Measurements from ENCODE around the gene SERTAD3.

DNA sequence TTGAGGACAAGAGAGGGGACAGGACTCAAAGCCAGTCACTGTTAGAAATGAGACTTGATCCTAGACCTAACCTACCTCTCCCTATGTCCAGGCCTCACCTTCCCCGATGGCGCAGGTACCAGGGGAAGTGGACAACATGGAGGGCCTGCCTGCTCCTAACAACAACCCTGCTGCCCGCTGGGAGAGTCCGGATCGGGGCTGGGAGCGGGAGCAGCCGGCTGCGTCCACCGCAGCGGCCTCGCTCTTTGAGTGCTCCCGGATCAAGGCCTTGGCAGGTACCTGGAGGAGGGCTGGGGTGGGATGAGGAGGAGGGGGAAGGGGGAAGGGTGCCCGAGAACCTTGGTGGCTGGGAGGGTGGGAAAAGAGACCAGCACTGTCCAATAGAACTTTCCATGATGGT lies 28.4 kb upstream of the SERTAD3 start:
- TF ChIP-seq, protein P1, sequence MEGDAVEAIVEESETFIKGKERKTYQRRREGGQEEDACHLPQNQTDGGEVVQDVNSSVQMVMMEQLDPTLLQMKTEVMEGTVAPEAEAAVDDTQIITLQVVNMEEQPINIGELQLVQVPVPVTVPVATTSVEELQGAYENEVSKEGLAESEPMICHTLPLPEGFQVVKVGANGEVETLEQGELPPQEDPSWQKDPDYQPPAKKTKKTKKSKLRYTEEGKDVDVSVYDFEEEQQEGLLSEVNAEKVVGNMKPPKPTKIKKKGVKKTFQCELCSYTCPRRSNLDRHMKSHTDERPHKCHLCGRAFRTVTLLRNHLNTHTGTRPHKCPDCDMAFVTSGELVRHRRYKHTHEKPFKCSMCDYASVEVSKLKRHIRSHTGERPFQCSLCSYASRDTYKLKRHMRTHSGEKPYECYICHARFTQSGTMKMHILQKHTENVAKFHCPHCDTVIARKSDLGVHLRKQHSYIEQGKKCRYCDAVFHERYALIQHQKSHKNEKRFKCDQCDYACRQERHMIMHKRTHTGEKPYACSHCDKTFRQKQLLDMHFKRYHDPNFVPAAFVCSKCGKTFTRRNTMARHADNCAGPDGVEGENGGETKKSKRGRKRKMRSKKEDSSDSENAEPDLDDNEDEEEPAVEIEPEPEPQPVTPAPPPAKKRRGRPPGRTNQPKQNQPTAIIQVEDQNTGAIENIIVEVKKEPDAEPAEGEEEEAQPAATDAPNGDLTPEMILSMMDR (IDR thresholded peaks at IDR 0.05): no peak
- no peak for TF ChIP-seq POLR2A (IDR thresholded peaks at IDR 0.05)

Data from body of pancreas (tissue), 4 donors.